MM.1S (cell line): Measurements from ENCODE around the gene CFAP68.

Experiments
- CTCF ChIP-seq: fragments of 300-600 bp; sonication (generic); IDR thresholded peaks from 2 replicates; pipeline ENCODE4 v1.5.1; 2016; ENCODE audit warnings: antibody characterized with exemption, low read length, mixed read lengths
- EZH2 ChIP-seq: fragments of 300-600 bp; sonication (generic); optimal IDR thresholded peaks from 2 replicates; pipeline ENCODE3; 2017; ENCODE audit warnings: low read depth, mild to moderate bottlenecking, antibody characterized with exemption, low read length, mixed read lengths

GRCh38 chr11:111870113-111870512 lies 9.2 kb upstream of the CFAP68 start:
- TF ChIP-seq EZH2 = no peak
- TF ChIP-seq CTCF = no peak
